CD8-positive, alpha-beta memory T cell (primary cell): Measurements from ENCODE around the gene DNAJC13. TPM values are rescaled to one million over a fixed set of nuclear protein-coding genes. Genes with fewer than 3 reads are reported as not detected.
"Not testable (repeated sequence)": the region's sequence is repeated elsewhere in the genome, so short reads cannot be mapped to it uniquely, and the experiment has no call there.

ENCODE experiments used
- CTCF ChIA-PET: fragments of 350-600 bp; sonication (Branson Sonifier 250); formaldehyde crosslinking; loops from one replicate; lab custom pipeline; 2021; ENCODE audit warnings: antibody characterized with exemption; lab: Charles Lee
- POLR2A ChIA-PET: fragments of 350-600 bp; sonication (Branson Sonifier 250); formaldehyde crosslinking; loops from one replicate; lab custom pipeline; 2021; ENCODE audit warnings: antibody characterized with exemption; lab: Charles Lee
- DNase-seq, 5 donors: peaks; one replicate each; pipeline versions ENCODE4 v3.0.0 to v3.0.0-alpha.2; 2020 to 2022; ENCODE audit warnings: mixed read lengths in 1 of 5
- H3K27ac ChIP-seq: one replicate; pipeline ENCODE4 v1.7.0; 2013; ENCODE audit warnings: low read depth, mild to moderate bottlenecking, low read length, moderate library complexity
- H3K27me3 ChIP-seq: 2 replicates; pipeline ENCODE4 v1.7.0; 2013; ENCODE audit warnings: low read length, mild to moderate bottlenecking; ENCODE audit not compliant: insufficient read depth, poor library complexity, severe bottlenecking
- H3K36me3 ChIP-seq: 2 replicates; pipeline ENCODE4 v1.7.0; 2013; ENCODE audit warnings: mild to moderate bottlenecking, low read length, moderate library complexity; ENCODE audit not compliant: insufficient read depth
- H3K4me1 ChIP-seq: 2 replicates; pipeline ENCODE4 v1.7.0; 2013; ENCODE audit warnings: mild to moderate bottlenecking, low read length, moderate library complexity; ENCODE audit not compliant: insufficient read depth
- H3K4me3 ChIP-seq: 2 replicates; pipeline ENCODE4 v1.7.0; 2013; ENCODE audit warnings: mild to moderate bottlenecking, low read length
- H3K9me3 ChIP-seq: 2 replicates; pipeline ENCODE4 v1.7.0; 2013; ENCODE audit warnings: mild to moderate bottlenecking, low read length
- H3K27ac Mint-ChIP-seq, 8 donors: one replicate each; pipeline ENCODE4 v1.8.0; 2020 to 2021; ENCODE audit warnings: mixed read lengths in 8 of 8, mild to moderate bottlenecking in 6 of 8, inconsistent platforms in 3 of 8, moderate library complexity in 3 of 8
- H3K27me3 Mint-ChIP-seq, 2 donors: one replicate each; pipeline ENCODE4 v1.8.0; 2020 to 2021; ENCODE audit warnings: mixed read lengths in 2 of 2, mild to moderate bottlenecking in 1 of 2, moderate library complexity in 1 of 2
- H3K36me3 Mint-ChIP-seq, 3 donors: one replicate each; pipeline ENCODE4 v1.8.0; 2020 to 2021; ENCODE audit warnings: mixed read lengths in 3 of 3, inconsistent platforms in 1 of 3, mild to moderate bottlenecking in 1 of 3
- H3K4me1 Mint-ChIP-seq, 3 donors: one replicate each; pipeline ENCODE4 v1.8.0; 2020 to 2021; ENCODE audit warnings: mixed read lengths in 3 of 3, inconsistent platforms in 1 of 3, mild to moderate bottlenecking in 1 of 3
- H3K4me3 Mint-ChIP-seq, 7 donors: one replicate each; pipeline ENCODE4 v1.8.0; 2020 to 2021; ENCODE audit warnings: mixed read lengths in 7 of 7, mild to moderate bottlenecking in 6 of 7, moderate library complexity in 4 of 7, inconsistent platforms in 2 of 7
- H3K9me3 Mint-ChIP-seq, 5 donors: one replicate each; pipeline ENCODE4 v1.8.0; 2020 to 2022; ENCODE audit warnings: mixed read lengths in 5 of 5, mild to moderate bottlenecking in 3 of 5, moderate library complexity in 2 of 5, inconsistent platforms in 1 of 5
- polyA plus RNA-seq: library from polyadenylated mRNA; unstranded; fragments of 300-500 nt; fragmentation: Illumina TruSeq; gene quantifications from one replicate; pipeline ENCODE4 v1.2.3, GENCODE V29; 2021
- total RNA-seq, 2 experiments: library from RNA; stranded (reverse); gene quantifications; one replicate each; pipeline ENCODE4 v1.2.3, GENCODE V29; 2021

DNAJC13 gene
- total RNA-seq: 10 to 100 TPM; 41.4 to 41.7 TPM
- polyA plus RNA-seq: 8.3 TPM

- no peaks in the 10 kb centered on the region for H3K27me3 ChIP-seq
- H3K36me3 Mint-ChIP-seq: peaks cover 0 to 27% (median 2%) of the 10 kb centered on the region in 3 donors
- peaks cover 17 to 39% (median 33%) of the 10 kb centered on the region in 3 donors for H3K4me1 Mint-ChIP-seq
- H3K4me1 ChIP-seq: peaks cover 13% of the 10 kb centered on the region
- peak within 1 kb of the TSS; percentile 78 for H3K4me3 ChIP-seq
- peaks cover 2 to 4% of the 10 kb centered on the region in 2 donors for H3K27me3 Mint-ChIP-seq
- H3K27ac Mint-ChIP-seq: peak within 1 kb of the TSS; percentile 92 to 100 (median 98)
- no peaks in the 10 kb centered on the region for H3K36me3 ChIP-seq
- no peaks in the 10 kb centered on the region for H3K9me3 ChIP-seq
- peak; percentile 89 to 95 (median 91) for DNase-seq
- POLR2A ChIA-PET: interaction anchor here (0.5 to 1.1 kb wide), 5 partner anchors 29 to 1391 kb away, joined by 3 to 4 read pairs (median 3); partner anchors contain the start of genes ASTE1 and CDV3
- H3K9me3 Mint-ChIP-seq: no peaks in the 10 kb centered on the region
- CTCF ChIA-PET: interaction anchor here (0.8 to 1.0 kb wide), 3 partner anchors 17 to 20 kb away, joined by 3 read pairs; no protein-coding TSS in a partner anchor
- peak within 1 kb of the TSS; percentile 78 for H3K27ac ChIP-seq
- H3K4me3 Mint-ChIP-seq: peak within 1 kb of the TSS; percentile 95 to 100 (median 99)
Observed at GRCh38 chr3:132416807-132417694, at the start of gene DNAJC13. Gene DNAJC13 (plus strand): TSS chr3:132417502. CDS start chr3:132434551, 17,049 bp downstream.

- DNase-seq: no peak
- Mint-ChIP-seq H3K27ac (no peak overlapping the region), H3K4me3 (no peak overlapping the region), H3K9me3 (no peaks in the 10 kb centered on the region), H3K27me3 (peaks cover 1 to 18% of the 10 kb centered on the region in 2 donors), H3K4me1 (no peaks in the 10 kb centered on the region), H3K36me3 (no peaks in the 10 kb centered on the region)
- H3K4me3 ChIP-seq: no peak overlapping the region
- H3K27ac ChIP-seq: no peak overlapping the region
- H3K27me3 ChIP-seq: no peaks in the 10 kb centered on the region
- no peaks in the 10 kb centered on the region for H3K9me3 ChIP-seq
- no peaks in the 10 kb centered on the region for H3K36me3 ChIP-seq
- ChIA-PET CTCF (interaction anchor here (2.1 kb wide), 1 partner anchor 16 kb away, joined by 6 read pairs; no protein-coding TSS in a partner anchor), POLR2A (no interaction called here)
- no peaks in the 10 kb centered on the region for H3K4me1 ChIP-seq
Observed at GRCh38 chr3:132368515-132368914, 48.8 kb upstream of the DNAJC13 start.

- Mint-ChIP-seq H3K36me3 (no peaks in the 10 kb centered on the region), H3K27me3 (peaks cover 1 to 18% of the 10 kb centered on the region in 2 donors), H3K4me3 (no peak overlapping the region), H3K27ac (no peak overlapping the region), H3K4me1 (no peaks in the 10 kb centered on the region), H3K9me3 (no peaks in the 10 kb centered on the region)
- no peaks in the 10 kb centered on the region for H3K27me3 ChIP-seq
- no peaks in the 10 kb centered on the region for H3K36me3 ChIP-seq
- ChIA-PET CTCF (interaction anchor here (2.1 kb wide), 1 partner anchor 16 kb away, joined by 6 read pairs; no protein-coding TSS in a partner anchor), POLR2A (no interaction called here)
- H3K4me3 ChIP-seq: no peak overlapping the region
- H3K4me1 ChIP-seq: no peaks in the 10 kb centered on the region
- H3K9me3 ChIP-seq: no peaks in the 10 kb centered on the region
- no peak overlapping the region for H3K27ac ChIP-seq
- no peak for DNase-seq
Observed at GRCh38 chr3:132368962-132369361, 48.3 kb upstream of the DNAJC13 start.

- CTCF ChIA-PET, H3K9me3 Mint-ChIP-seq, H3K36me3 ChIP-seq, POLR2A ChIA-PET, H3K4me1 Mint-ChIP-seq, H3K27me3 ChIP-seq, DNase-seq, H3K36me3 Mint-ChIP-seq, H3K27ac ChIP-seq, H3K4me1 ChIP-seq, H3K4me3 ChIP-seq, H3K9me3 ChIP-seq: not testable (repeated sequence)
- H3K27ac Mint-ChIP-seq: peak overlapping the region in 2 of 8 donors; percentile 69 to 72
- peaks cover 9 to 46% of the 10 kb centered on the region in 2 donors for H3K27me3 Mint-ChIP-seq
- peak overlapping the region in 3 of 7 donors; percentile 46 to 80 (median 71) for H3K4me3 Mint-ChIP-seq
Observed at GRCh38 chr3:132376945-132377354, 40.4 kb upstream of the DNAJC13 start.

- Mint-ChIP-seq H3K4me3 (no peak overlapping the region), H3K4me1 (no peaks in the 10 kb centered on the region), H3K27me3 (peaks cover 12 to 49% of the 10 kb centered on the region in 2 donors), H3K27ac (no peak overlapping the region), H3K36me3 (no peaks in the 10 kb centered on the region), H3K9me3 (peaks cover 0 to 2% (median 0%) of the 10 kb centered on the region in 5 donors)
- ChIA-PET CTCF (no interaction called here), POLR2A (no interaction called here)
- no peaks in the 10 kb centered on the region for H3K4me1 ChIP-seq
- H3K36me3 ChIP-seq: no peaks in the 10 kb centered on the region
- H3K27ac ChIP-seq: no peak overlapping the region
- no peaks in the 10 kb centered on the region for H3K27me3 ChIP-seq
- H3K4me3 ChIP-seq: no peak overlapping the region
- DNase-seq: no peak
- H3K9me3 ChIP-seq: no peaks in the 10 kb centered on the region
Observed at GRCh38 chr3:132378048-132378762, 39.1 kb upstream of the DNAJC13 start.

- Mint-ChIP-seq H3K36me3 (no peaks in the 10 kb centered on the region), H3K4me1 (no peaks in the 10 kb centered on the region), H3K9me3 (peaks cover 0 to 2% (median 2%) of the 10 kb centered on the region in 5 donors), H3K4me3 (no peak overlapping the region), H3K27ac (no peak overlapping the region), H3K27me3 (peaks cover 12 to 49% of the 10 kb centered on the region in 2 donors)
- no peaks in the 10 kb centered on the region for H3K4me1 ChIP-seq
- H3K36me3 ChIP-seq: no peaks in the 10 kb centered on the region
- CTCF ChIA-PET: no interaction called here
- no peak for DNase-seq
- H3K27me3 ChIP-seq: no peaks in the 10 kb centered on the region
- POLR2A ChIA-PET: no interaction called here
- no peaks in the 10 kb centered on the region for H3K9me3 ChIP-seq
- no peak overlapping the region for H3K4me3 ChIP-seq
- H3K27ac ChIP-seq: no peak overlapping the region
Observed at GRCh38 chr3:132378846-132379245, 38.5 kb upstream of the DNAJC13 start.

GRCh38 chr3:132380920-132381319 is 36.4 kb upstream of the DNAJC13 start:
- Mint-ChIP-seq H3K27ac (no peak overlapping the region), H3K4me1 (no peaks in the 10 kb centered on the region), H3K36me3 (no peaks in the 10 kb centered on the region), H3K4me3 (no peak overlapping the region), H3K9me3 (peaks cover 0 to 4% (median 0%) of the 10 kb centered on the region in 5 donors), H3K27me3 (peaks cover 12 to 53% of the 10 kb centered on the region in 2 donors)
- DNase-seq: no peak
- ChIA-PET CTCF (no interaction called here), POLR2A (no interaction called here)
- no peaks in the 10 kb centered on the region for H3K9me3 ChIP-seq
- no peaks in the 10 kb centered on the region for H3K27me3 ChIP-seq
- H3K27ac ChIP-seq: no peak overlapping the region
- H3K4me1 ChIP-seq: no peaks in the 10 kb centered on the region
- H3K4me3 ChIP-seq: no peak overlapping the region
- no peaks in the 10 kb centered on the region for H3K36me3 ChIP-seq
